ENCODE data around the gene POU5F1.

GRCh38 chr6:31114541-31114878 lies 56.0 kb downstream of the POU5F1 start, which contains the start of gene PSORS1C1:
- TF ChIP-seq ZNF398 (CRISPR knock-in tag; IDR thresholded peaks at IDR 0.05) (no peak), CTCF (IDR thresholded peaks at IDR 0.05 in 2 of 3, conservative IDR thresholded peaks at IDR 0.05 in 1 of 3; ENCODE audit: insufficient read depth in 2 of 3, low read depth in 1 of 3, low read length in 3 of 3) (no peak), ZNF668 (CRISPR knock-in tag; IDR thresholded peaks at IDR 0.05) (no peak), RUNX1 (IDR thresholded peaks at IDR 0.05; ENCODE audit: low read depth) (no peak), MEIS2 (IDR thresholded peaks at IDR 0.05; ENCODE audit: partially characterized antibody) (no peak), ZNF584 (CRISPR knock-in tag; IDR thresholded peaks at IDR 0.05; ENCODE audit: low read depth) (no peak), GTF2B (IDR thresholded peaks at IDR 0.05; ENCODE audit: extremely low read depth, insufficient read length) (no peak), POLR2AphosphoS2 (IDR thresholded peaks at IDR 0.05; ENCODE audit: low read length) (no peak), SLC30A9 (CRISPR knock-in tag; IDR thresholded peaks at IDR 0.05) (no peak), ZBTB17 (CRISPR knock-in tag; IDR thresholded peaks at IDR 0.05) (no peak)
